NCI-H2029 (cell line): ENCODE results near the gene TEX30.
"Not testable (repeated sequence)": the region's sequence is repeated elsewhere in the genome, so short reads cannot be mapped to it uniquely, and the experiment has no call there.

Source experiments
- DNase-seq: peaks from one replicate; lab custom pipeline; 2025; lab: John Stamatoyannopoulos, UW

Gene TEX30

DNA sequence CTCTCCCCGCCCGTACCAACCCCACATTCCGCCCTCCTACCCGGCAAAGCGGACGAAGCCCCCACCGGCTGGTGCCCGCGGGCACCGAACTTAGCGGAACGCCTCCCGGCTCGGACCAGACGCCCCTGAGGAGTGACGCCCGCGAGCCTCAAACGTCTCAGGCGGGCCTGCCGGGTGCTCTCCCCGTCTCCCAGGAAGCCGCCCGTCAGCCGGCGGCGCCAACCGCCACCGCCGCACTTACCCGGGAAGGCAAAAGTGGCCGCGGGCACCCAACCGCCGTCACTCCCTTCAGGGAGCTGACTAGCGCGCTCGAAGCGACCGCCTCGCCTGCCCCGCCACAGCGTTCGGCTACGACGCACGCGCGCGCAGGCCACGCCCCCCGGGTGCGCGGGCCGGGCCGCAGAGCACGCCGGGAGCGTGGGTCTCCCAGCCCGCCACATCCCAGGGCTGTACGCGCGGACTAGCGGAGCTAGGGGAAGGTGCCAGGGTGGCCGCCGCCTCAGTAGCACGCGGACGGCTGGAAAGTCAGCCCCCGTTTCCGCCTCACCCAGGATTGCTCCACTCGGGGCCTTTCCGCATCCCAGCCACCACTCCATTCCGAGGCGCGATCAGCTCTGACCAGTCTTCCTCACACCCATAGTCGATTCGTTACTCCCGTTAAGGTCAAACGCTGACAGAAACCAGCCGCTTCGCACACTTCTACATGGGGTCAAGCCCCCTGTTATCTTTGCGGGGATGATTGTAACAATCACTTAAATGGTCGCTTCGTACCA, at the start of gene TEX30:
Gene TEX30 (minus strand): TSS at position 346 of the 773 bp plus-strand sequence. CDS start 3,760 bp downstream, outside the sequence.
- peak; percentile 48 for DNase-seq

DNA sequence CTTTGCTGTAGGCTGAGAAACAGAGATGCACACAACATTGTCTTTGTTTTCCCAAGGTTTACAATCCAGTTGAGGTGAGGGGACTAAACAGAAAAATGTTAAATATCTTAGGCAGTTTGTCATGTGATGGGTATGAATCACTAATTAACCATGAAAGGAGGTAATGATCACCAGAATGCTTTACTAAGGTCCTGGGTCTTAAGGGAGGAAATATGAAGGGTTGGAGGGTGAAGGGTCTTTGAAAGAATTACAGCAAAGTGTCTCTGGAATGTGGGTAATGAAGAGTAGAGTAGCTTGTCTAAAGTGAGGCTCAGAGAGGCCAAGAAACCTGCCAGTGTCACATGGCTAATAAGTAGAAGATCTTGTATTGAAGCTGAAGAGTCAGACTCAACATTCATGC, 44.3 kb upstream of the TEX30 start:
- DNase-seq = no peak

DNA sequence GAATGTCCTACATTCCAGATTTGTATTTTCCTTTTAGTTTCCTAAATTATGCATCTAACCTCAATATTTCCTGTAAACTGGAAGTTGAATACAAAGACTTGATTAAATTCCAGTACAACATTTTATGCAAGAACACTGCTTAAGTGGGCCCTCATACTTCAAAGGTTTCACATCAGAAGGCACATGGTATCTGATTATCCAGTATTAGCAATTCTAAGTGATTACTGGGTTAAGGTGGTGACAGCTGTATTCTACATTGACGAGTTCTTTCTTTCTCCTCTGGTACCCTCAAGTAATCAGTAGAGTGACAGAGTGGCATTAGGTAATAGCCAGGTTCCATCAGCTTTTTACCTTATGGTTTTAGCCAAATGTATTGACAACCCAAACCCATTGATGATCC, 43.7 kb upstream of the TEX30 start:
- no peak for DNase-seq

DNA sequence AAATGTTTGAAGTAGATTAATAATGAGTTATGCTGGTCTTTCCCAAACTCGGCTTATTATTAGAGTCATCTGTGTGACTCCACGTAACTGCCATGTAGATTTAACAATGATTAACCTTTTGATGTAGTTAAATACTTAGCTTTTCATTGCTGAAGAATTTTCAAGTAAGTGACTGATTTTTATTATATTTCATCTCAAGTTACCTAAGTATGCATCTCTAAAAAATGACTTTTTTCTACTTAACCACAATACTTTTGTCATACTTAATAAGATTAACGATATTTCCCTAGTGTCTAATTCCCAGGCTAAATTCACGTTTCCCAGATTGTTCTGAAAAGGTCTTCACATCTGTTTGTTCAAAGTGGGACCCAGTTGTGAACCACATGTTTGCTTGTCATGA, 43.1 kb upstream of the TEX30 start:
- DNase-seq = no peak

DNA sequence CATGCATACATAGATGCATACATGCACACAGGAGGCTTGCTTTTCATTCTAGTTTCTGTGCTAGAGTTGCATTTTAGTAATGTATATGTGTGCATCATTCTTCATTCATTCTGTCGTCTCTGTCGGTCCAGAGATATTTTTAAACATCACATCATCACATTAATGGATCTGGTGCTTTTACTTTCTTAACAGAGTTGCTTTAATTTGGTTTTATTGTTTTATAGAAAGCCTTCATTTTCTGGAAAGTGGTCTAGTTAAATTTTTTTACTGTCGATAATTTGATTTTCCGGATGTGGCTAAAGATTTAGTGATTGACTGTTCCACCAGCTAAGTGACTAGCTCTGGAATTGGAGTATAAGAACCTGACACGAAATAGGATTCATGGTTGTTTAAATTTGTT, 42.2 kb upstream of the TEX30 start:
- DNase-seq = no peak

DNA sequence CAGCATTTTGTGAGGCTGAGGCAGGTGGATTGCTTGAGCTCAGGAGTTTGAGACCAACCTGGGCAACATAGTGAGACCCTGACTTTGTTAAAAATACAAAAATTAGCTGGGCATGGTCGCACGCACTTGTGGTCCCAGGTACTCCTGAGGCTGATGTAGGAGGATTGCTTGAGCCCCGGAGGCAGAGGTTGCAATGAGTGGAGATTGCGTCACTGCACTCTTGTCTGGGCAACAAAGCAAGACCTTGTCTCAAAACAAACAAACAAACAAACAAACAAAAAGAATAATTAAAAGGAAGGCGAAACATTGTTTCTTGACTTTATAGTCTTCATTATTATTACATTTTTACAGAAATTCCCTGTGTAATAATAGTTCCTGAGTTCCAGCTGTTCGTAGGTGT, 41.2 kb upstream of the TEX30 start:
- no peak for DNase-seq

DNA sequence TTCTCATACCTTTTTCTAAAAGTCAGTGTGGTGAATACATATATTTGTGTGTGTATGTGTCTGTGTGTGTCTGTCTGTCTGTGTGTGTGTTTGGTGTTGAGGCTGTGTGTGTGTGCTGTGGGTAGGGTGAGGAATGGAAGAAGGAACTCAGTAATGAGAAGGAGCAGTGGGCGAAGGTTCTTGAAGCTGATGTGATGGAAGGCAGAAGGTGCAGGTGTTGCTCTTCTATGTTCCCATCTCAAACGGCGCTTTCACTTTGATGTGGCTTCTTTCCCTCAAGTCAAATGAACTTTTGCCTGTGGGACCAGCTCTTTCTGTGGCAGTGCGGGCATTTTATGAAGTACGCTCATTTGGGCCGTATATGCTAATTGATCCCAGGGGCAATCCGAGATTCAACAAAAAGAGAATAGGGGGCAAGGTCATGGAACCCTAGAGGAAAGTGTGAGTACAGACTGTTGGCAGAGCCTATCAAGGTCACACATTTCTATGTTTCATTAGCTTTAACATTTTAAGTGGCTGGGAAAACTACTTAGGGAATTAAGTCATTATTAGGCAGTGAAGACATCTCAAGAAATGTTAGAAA, 40.5 kb upstream of the TEX30 start:
- DNase-seq = no peak

DNA sequence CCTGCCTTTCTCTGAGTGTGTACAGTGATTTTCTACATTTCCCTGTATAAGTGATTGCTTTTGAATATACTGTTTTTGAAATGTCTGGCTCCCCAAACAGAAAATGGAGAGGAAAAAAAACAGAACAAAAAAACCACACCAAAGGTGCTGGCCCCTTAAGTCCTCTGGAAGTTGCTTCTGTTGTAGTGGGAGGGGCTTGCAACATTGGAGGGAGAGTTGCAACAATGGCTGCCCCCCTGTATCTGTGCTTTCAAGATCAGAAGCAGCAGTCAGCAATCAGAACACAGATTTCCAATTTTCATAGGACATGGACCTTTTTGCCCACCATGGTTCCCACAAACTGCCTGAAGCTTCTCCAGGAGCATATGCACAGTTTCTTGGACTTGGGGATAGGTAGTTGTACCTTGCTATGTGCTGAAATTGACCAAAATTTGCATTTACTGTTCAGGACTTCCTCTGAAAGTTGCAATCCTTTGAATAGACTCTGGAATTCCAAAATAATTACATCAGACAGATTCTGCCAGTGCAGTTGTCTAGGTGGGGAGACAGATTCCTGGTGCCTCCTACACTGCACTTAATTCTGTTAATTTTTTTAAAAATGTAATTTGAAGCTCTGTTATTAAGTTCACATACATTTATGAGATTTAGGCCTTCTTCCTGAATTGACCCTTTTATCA, 39.2 kb upstream of the TEX30 start:
- DNase-seq = no peak

DNA sequence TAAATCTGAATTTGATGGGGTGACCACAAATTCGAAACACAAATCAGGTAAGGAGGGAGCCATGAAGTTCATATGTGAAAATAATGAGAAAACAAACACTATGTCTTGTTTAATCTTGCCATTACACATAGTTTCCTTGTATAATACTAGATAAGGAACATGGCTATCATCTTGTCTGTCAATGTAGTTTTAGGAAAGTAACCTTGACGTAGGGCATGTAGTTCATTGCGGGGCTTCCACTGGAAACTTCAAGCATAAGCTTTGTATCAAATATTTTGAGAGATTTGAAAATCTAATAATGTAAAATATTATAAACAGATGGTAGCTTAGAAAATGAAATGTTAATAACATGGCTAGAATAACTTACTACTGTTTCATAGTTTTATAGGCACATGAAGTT, 34.1 kb upstream of the TEX30 start:
- no peak for DNase-seq

DNA sequence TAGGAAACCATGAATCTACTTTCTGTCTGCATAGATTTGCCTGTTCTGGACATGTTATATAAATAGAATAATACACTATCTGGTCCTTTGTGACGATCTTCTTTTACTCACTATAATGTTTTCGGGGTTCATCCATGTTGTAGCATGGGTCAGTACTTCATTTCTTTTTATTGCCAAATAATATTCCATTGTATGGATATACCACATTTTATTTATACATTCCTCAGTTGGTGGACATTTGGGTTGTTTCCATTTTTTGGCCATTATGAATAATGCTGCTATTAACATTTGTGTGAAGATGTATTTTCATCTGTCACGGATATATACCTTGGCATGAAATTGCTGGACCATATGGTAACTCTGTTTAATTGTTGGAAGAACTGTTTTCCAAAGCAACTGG, 32.1 kb upstream of the TEX30 start:
- DNase-seq = no peak

DNA sequence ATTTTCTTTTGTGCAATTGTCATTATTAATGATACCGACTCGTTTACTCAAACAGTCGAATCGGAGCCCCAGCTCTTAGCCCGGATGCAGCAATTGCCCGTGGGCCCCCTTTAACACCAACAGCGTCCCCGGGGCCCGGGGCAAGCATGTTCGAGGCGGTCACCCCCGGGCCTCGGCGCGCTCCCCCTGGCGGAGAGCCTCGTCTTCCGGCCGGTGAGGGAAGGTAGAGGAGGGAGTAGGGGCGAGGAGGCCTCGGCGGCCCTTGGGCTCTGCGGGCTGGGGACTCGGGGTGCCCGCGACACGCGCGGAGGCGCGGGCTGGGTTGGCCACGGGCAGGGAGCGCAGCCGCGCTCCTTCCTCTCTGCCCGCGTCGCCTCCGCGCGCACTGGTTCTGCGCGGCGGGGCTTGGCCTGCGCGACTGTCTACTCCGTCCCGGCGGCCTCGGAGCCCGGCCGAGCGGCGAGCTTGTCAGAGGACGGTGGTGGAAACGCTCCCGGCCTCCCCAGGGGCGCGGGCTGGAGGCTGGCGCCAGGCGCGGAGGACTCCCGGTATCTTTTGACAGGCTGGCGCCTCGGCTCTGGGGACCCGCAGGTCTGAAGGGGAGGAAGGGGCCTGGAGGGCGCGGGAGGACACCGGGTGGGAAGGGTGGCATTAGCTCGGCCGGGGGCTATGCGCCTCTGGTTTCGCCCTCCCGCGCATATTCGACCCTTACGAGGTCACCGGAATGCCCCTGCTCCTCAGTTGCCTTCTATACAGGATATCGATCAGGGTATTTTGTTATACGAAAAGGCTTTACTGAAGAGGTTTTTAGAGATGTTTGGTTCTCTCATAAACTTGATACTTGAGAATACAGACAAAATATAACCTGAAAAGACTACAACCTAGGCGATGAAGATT, 26.8 kb upstream of the TEX30 start:
- peak; percentile 4 for DNase-seq

DNA sequence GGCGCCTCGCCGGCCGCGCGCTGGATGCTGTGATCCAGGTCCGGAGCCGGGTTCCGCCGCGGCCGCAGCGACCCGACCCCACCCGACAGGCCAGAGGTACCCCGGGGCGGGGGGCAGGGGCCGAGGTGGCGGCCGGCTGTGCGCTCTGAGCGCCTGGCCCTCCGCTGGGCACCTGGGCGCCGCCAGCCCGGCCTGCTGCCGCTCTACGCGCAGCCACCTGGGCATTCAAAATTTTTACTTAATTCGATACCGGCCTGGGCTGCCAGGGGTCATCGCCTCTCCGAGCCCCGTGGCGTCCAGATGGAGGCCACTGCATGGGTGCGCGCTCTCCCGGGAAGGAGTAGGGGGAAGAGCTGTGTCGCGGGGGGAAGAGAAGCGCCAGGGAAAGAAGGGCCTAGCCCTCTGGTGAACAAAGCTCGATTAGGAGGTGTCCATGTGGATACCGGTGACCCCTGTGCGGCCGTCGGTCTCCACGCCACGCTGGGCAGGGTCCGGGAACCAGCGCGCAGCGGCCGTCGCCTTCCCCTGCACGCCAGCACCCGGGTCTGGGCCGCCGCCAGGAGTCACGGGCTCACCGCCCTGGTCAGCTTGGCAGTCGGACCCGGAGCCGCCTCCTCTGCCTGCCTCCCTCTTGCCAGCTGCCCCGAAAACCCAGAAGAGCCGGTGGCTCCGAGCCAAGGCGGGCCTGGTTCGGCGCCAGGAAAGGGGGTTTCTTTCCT, 26.0 kb upstream of the TEX30 start:
- no peak for DNase-seq

DNA sequence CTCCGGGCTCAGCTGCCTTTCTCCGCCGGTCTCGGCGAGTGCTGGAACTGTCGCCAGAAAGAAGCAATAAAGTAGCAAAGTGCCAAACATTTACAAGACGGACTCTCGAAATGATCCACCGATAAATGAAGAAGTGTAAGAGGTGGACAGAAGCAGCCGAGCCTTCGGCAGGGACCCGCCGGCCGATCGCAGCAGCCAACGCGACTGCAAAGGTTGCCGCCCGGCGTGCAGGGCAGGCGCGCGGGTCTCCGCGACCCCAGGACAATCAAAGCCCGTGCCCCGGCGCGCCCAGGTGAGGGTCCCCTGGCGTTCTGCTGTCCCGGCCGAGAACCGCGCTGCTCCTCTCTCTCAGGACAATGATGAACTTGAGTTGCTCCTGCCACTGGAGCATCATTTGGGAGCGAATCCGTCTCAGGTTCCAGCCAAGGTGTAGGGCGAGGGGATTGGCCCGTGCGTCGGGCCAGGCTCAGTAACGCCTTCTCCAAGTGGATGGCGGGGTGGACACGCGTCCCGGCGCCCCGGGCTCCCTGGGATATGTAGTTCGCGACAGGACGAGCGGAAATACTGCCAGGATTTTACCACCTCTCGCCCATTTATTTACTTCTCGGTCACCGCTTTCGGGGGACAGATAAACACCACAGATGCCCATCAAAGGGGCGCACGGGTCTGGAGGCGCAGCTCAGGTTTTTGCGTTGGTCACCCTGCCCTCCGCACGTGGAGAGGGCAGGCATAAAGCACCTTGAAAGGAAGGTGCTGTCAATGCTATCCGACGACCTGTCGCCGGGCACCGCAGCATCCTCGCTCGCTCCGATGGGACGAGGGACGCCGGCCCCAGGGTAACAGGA, 25.2 kb upstream of the TEX30 start, which contains the start of the genes BIVM and POGLUT2:
Gene BIVM (plus strand): TSS at position 539 of the 845 bp plus-strand sequence. CDS start 8,149 bp downstream, outside the sequence.
Gene POGLUT2 (minus strand): TSS at position 396 of the 845 bp plus-strand sequence. CDS start 306 bp downstream, at position 90.
- DNase-seq = peak; percentile 60

DNA sequence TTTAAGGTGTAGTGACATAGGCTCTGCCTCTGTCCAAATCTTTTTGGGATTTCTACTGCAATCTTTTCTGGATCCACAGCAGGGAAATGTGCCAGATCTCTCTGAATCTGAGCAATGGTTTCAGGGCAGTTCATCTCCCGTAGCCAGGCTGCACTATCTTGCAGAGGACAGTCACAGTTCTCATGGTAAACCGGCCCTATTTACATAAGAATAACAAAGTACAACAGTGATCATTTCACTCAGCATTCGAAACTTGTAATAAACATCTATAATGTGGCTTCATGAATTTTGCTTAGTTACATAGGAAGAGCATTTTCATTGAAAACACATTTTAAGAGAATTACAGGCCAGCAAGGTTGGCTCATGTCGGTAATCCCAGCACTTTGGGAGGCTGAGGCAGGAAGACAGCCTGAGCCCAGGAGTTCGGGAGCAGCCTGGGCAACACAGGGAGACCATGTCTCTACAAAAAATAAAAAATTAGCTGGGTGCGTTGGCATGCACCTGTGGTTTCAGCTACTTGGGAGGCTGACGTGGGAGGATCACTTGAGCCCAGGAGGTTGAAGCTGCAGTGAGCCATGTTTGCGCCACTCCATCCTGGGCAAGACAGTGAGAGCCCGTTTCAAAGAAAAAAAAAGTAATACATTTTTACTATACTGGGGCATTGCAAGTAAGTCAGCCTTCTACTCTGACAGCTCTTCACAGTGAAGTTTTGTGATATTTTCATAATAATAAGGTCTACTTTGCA, 20.2 kb upstream of the TEX30 start:
- no peak for DNase-seq

DNA sequence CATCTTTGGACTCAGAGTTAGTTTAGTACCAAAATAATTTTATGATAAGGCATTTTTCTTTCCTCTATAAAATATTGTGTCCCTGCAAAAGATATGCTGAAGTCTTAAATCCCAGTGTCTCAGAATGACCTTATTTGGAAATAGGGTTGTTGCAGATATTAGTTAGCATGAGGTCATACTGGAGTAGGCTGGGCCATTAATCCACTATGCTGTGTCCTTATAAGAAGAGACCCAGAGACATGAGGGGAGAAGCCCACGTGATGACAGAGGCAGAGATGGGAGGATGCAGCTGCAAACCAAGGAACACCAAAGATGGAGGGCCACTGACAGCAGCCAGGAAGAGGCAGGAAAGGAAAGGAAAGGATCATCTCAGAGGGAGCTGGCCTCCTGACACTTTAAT, 18.8 kb upstream of the TEX30 start:
- no peak for DNase-seq

DNA sequence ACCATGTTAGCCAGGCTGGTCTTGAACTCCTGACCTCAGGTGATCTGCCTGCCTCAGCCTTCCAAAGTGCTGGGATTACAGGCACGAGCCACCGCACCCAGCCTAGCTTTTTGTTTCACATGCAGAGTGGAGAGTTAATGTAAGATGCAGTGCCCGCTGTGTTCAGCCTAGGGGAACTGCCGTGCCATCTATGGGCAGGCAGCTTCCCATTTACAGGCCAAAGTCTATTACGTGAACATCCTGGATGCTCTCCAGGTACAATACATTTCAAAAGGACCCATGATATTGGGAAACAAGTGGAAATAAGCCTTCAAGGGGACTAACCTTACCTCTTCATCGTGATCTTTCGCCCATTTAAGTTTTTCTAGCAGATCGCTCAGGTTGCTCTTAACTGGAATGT, 15.1 kb upstream of the TEX30 start:
- DNase-seq = no peak

DNA sequence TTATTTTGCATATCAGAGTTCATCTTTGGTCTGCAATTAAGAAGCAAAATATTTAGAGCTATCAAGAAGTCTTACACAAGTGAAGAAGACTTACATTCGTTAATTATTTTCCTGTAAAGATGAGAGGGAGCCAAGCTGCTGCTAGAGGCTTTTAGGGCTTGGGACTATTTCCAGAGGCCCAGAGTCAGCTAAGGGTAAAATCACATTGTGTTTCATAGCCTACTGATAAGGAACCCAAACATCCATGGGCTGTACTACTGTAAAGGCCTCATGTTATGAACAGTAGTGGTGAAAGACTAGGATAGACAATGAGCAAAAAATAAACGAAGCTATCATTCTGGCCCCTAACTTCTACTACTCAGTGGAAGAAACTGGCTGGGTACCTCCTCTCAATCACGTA, 10.9 kb upstream of the TEX30 start:
- no peak for DNase-seq

DNA sequence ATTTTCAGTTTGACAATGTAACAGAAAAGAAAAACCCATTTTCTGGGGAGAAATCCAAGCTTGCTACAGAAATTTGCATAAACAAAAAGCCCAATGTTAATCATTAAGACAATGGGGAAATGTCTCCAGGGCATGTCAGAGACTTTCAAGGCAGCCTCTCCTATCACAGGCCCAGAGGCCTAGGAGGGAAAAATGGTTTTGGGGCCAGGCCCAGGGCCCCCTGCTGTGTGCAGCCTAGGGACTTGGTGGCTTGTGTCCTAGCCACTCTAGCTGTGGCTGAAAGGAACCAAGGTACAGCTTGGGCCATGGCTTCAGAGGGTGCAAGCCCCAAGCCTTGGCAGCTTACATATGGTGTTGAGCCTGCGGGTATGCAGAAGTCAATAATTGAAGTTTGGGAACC, 8.0 kb upstream of the TEX30 start:
- no peak for DNase-seq

DNA sequence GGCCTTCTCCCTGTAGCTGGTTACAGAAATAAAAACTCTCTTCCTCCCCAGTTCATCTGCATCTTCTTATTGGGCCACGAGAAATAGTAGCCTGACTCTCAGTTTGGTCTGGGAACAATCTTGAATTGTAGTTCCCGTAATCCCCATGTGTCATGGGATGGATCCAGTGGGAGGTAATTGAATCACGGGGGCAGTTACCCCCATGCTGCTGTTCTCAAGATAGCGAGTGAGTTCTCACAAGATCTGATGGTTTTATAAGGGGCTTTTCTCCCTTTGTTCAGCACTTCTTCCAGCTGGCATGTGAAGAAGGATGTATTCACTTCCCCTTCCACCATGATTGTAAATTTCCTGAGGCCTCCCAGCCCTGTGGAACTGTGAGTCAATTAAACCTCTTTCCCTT, 7.1 kb upstream of the TEX30 start:
- DNase-seq = not testable (repeated sequence)
